ENCODE results near the gene MAP2K7.
"Not testable (repeated sequence)": the region's sequence is repeated elsewhere in the genome, so short reads cannot be mapped to it uniquely, and the experiment has no call there.

The MAP2K7 gene

GRCh38 chr19:7959211-7959610 is 55.5 kb downstream of the MAP2K7 start:
- DNase-seq (ENCODE audit: low read depth in 2 of 2, low spot score in 1 of 2), result no peak

DNA sequence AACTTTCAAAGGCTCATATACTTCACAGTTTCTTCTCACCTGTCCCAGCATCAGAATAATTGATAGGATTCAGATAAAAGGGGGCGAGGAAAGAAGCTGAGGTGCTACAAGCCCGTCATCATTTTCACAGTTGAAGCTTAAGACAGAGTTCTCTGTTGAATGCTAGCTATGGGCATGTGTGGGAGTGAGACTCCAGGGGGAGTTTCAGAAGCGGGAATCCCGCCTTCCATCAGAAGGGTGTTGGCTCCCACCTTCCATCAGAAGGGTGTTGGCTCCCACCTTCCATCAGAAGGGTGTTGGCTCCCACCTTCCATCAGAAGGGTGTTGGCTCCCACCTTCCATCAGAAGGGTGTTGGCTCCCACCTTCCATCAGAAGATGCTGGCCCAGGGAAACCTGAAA is 57.4 kb downstream of the MAP2K7 start:
- not testable (repeated sequence) for DNase-seq (ENCODE audit: low read depth in 2 of 2, low spot score in 1 of 2)

DNA sequence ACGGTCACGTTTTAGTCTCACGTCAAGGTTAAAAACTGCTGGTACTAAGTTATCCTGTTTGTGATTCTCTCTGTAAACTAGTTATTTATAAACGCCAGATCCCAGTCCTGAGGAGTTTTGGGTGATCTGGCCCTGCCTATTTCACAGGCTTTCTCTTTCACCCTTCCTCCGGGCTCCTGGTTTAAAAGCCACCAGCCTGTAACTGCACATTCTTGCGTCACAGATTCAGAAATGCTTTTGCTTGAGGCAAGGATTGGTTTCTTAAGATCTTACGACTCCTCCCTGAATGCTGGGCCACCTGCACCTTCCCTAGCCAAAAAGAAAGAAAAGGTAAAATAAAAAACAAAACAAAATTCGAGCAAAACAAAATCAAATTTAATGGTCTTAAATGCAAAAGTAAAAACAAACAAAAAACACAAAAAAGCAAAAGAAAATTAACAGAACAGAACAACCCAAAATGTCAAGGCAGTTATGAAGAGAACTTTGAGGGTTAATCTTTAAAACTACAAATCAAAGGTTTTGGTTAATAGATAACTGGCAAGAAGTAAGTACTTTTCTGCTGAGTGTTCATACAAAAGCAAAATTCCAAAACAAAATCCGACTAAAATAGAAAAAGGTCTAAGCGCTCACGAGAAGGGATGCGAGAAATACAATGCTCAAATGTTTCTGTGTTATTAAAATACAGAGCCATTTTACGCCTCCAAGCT is 58.4 kb downstream of the MAP2K7 start:
- no peak for DNase-seq (ENCODE audit: low read depth in 2 of 2, low spot score in 1 of 2)

DNA sequence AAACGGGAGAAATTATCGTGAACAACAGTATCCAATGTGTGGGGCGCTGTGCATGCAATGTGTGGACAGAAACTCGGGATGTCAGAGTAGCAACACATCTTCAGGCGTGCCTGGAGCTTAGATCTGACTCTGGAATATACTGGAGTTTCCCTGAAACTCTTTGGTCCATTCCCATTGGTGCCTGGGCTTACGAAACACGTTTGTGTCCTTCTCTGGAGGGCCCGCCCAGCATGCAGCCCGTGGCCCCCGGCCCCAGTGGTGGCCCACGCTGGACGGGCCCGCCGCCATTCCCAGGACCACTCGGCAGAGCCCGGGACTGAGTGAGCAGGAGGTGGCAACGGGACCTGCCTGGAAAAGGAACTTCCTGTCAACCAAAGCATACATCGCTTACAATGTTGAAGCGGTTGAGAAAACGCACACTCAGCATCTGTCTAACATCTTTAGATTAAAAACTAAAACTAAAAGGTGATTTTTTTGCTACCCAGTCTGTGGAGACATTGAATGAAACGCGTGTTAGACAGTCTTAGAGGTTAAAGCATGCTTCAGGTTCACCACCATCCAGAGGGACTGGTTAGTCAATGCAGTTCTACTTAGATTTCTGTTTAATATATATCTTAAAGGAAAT is 59.1 kb downstream of the MAP2K7 start:
- DNase-seq (ENCODE audit: low read depth in 2 of 2, low spot score in 1 of 2), result no peak

GRCh38 chr19:7963566-7963965 is 59.9 kb downstream of the MAP2K7 start:
- DNase-seq (ENCODE audit: low read depth in 2 of 2, low spot score in 1 of 2), result no peak

Measured in stimulated activated CD8-positive, alpha-beta memory T cell treated with anti-CD3 and anti-CD28 coated beads, Interleukin-4, amount 100 ng/mL, for 1 hour (primary cell).